K562 (cell line): ENCODE measurements around the gene RPE. TPM values are rescaled to one million over a fixed set of nuclear protein-coding genes. Genes with fewer than 3 reads are reported as not detected.

ENCODE experiments used
- ATAC-seq: fragments of 200-7000 bp; cut with Tn5 transposase; 3 replicates; pipeline ENCODE4 v1.9.1; 2020; ENCODE audit warnings: moderate library complexity
- BruUV-seq: library from RNA; stranded (reverse); fragments of 400-500 nt; replicated peaks from 2 replicates; lab custom pipeline; 2021; lab: Mats Ljungman, UMichigan
- CTCF ChIA-PET: fragments of 300-600 bp; formaldehyde crosslinking; extraction: SDS; loops from one replicate; lab custom pipeline; 2021; ENCODE audit warnings: low intra/inter-chr PET ratio; lab: Yijun Ruan, JAX
- POLR2A ChIA-PET: fragments of 300-600, 350-650 bp; sonication (Branson Sonifier 250); formaldehyde crosslinking; extraction: SDS; loops from one replicate; lab custom pipeline; 2021; ENCODE audit warnings: antibody characterized with exemption, inconsistent platforms; lab: Yijun Ruan, JAX
- DNase-seq, 4 experiments: peaks; one replicate each; pipeline versions ENCODE4 v3.0.0 to v3.0.0-alpha.2; 2011 to 2018; ENCODE audit warnings: low spot score in 3 of 4, mixed read lengths in 3 of 4; ENCODE audit errors: extremely low read depth in 1 of 4
- FAIRE-seq: peaks from 2 replicates; lab custom pipeline; 2011; peaks lifted over from hg19 to GRCh38; lab: Jason Lieb, UNC
- H2AFZ ChIP-seq: 2 replicates; pipeline ENCODE4 v1.6.0; 2011; ENCODE audit warnings: low read depth, low read length, control low read depth, inconsistent platforms
- H3K27ac ChIP-seq: fragments of 200-600 bp; 3 replicates; pipeline ENCODE4 v1.8.0; 2011; ENCODE audit warnings: low read depth, mild to moderate bottlenecking, control low read depth, inconsistent platforms, low read length, moderate library complexity, mixed read lengths; ENCODE audit errors: extremely low read depth
- H3K27me3 ChIP-seq, 2 experiments: fragments of 300-600 bp in 1 of 2; 2 replicates in 1 of 2; 3 replicates in 1 of 2; pipeline versions ENCODE4 v1.6.0 to v1.8.0; 2011; ENCODE audit warnings: inconsistent platforms in 2 of 2, low read length in 2 of 2, mild to moderate bottlenecking in 1 of 2, mixed read lengths in 1 of 2, moderate library complexity in 1 of 2; ENCODE audit not compliant: control insufficient read depth in 2 of 2, insufficient read depth in 2 of 2
- H3K36me3 ChIP-seq: fragments of 300-600 bp; 3 replicates; pipeline ENCODE4 v1.8.0; 2011; ENCODE audit warnings: mild to moderate bottlenecking, low read length, inconsistent platforms; ENCODE audit not compliant: control insufficient read depth, insufficient read depth
- H3K4me1 ChIP-seq, 2 experiments: fragments of 200-600 bp in 1 of 2; replicated peaks in 1 of 2; 2 replicates in 1 of 2; 3 replicates in 1 of 2; pipeline versions ENCODE4 v1.5.1 to v1.8.0; 2011; ENCODE audit warnings: inconsistent platforms in 2 of 2, low read length in 2 of 2, mild to moderate bottlenecking in 1 of 2, mixed read lengths in 1 of 2, moderate library complexity in 1 of 2; ENCODE audit not compliant: control insufficient read depth in 2 of 2, insufficient read depth in 2 of 2
- H3K4me2 ChIP-seq: 2 replicates; pipeline ENCODE4 v1.6.1; 2011; ENCODE audit warnings: low read length, control low read depth, inconsistent platforms, mixed read lengths; ENCODE audit not compliant: insufficient read depth
- H3K4me3 ChIP-seq: fragments of 200-600 bp; sonication (generic), shearing (Covaris generic); 2 replicates; pipeline ENCODE4 v1.5.1; 2016; ENCODE audit warnings: control low read depth, inconsistent platforms
- H3K79me2 ChIP-seq: fragments of 200-600 bp; 3 replicates; pipeline ENCODE4 v1.8.0; 2011; ENCODE audit warnings: low read length, inconsistent platforms; ENCODE audit not compliant: control insufficient read depth, insufficient read depth
- H3K9ac ChIP-seq, 2 experiments: 2 replicates each; pipeline versions ENCODE4 v1.6.0 to v1.6.1; 2011; ENCODE audit warnings: low read depth in 2 of 2, low read length in 2 of 2, control low read depth in 1 of 2, inconsistent platforms in 1 of 2, mild to moderate bottlenecking in 1 of 2, mixed read lengths in 1 of 2; ENCODE audit not compliant: insufficient read depth in 1 of 2
- H3K9me1 ChIP-seq: one replicate; pipeline ENCODE4 v1.6.0; 2011; ENCODE audit warnings: inconsistent platforms, mild to moderate bottlenecking, low read length, moderate library complexity; ENCODE audit not compliant: control insufficient read depth, insufficient read depth
- H3K9me3 ChIP-seq: replicated peaks from 2 replicates; pipeline ENCODE4 v1.5.1; 2011; ENCODE audit warnings: low read depth, low read length, inconsistent platforms; ENCODE audit not compliant: control insufficient read depth, insufficient read depth
- H4K20me1 ChIP-seq: replicated peaks from 2 replicates; pipeline ENCODE4 v1.6.1; 2011; ENCODE audit warnings: low read length, inconsistent platforms, mixed read lengths; ENCODE audit not compliant: control insufficient read depth, insufficient read depth
- CBX1 ChIP-seq: sonication (generic); IDR thresholded peaks from 2 replicates; pipeline ENCODE4 v1.6.1; 2016; ENCODE audit warnings: antibody characterized with exemption, low read depth, mild to moderate bottlenecking
- FOXP4 ChIP-seq: sonication (generic); formaldehyde crosslinking; IDR thresholded peaks from 2 replicates; pipeline ENCODE4 v1.8.0; 2022; ENCODE audit warnings: mild to moderate bottlenecking, missing genetic modification reagents, borderline replicate concordance
- HMBOX1 ChIP-seq: sonication (generic); IDR thresholded peaks from 2 replicates; pipeline ENCODE4 v1.6.1; 2016
- RBM14 ChIP-seq: fragments of 200-400 bp; formaldehyde crosslinking; IDR thresholded peaks from 2 replicates; pipeline ENCODE4 v1.6.1; 2018; ENCODE audit warnings: low read depth, mild to moderate bottlenecking, low read length, moderate library complexity, borderline replicate concordance; ENCODE audit not compliant: insufficient read depth
- STAT6 ChIP-seq: sonication (generic); formaldehyde crosslinking; IDR thresholded peaks from 2 replicates; pipeline ENCODE4 v1.8.1; 2023; ENCODE audit warnings: mild to moderate bottlenecking, missing genetic modification reagents
- THRA ChIP-seq: fragments of 450-650 bp; IDR thresholded peaks from 2 replicates; pipeline ENCODE4 v1.6.1; 2017; ENCODE audit warnings: mild to moderate bottlenecking, moderate library complexity
- TRIM24 ChIP-seq, 2 experiments: fragments of 450-650 bp; IDR thresholded peaks; 2 replicates each; pipeline ENCODE4 v1.6.1; 2016
- ZNF140 ChIP-seq: fragments of 250-450 bp; sonication (Bioruptor Pico); IDR thresholded peaks from 2 replicates; pipeline ENCODE4 v1.8.0; 2021; ENCODE audit warnings: moderate library complexity, mild to moderate bottlenecking, inconsistent platforms
- ZNF354B ChIP-seq: fragments of 250-450 bp; sonication (Bioruptor Pico); IDR thresholded peaks from 2 replicates; pipeline ENCODE4 v1.4.0; 2020
- ZNF518B ChIP-seq: fragments of 250-450 bp; sonication (Bioruptor Pico); IDR thresholded peaks from 2 replicates; pipeline ENCODE4 v1.5.0; 2021; ENCODE audit warnings: mild to moderate bottlenecking, moderate library complexity
- WGBS: fragments of 100-300 bp; shearing (Covaris generic); methylation state at CpG from one replicate; pipeline ENCODE4 v1.1.6; 2016; ENCODE audit warnings: low coverage, mixed read lengths; ENCODE audit not compliant: insufficient coverage; ENCODE audit errors: missing lambda C conversion rate; 5-methylcytosine and 5-hydroxymethylcytosine counted together
- in situ Hi-C: fragments of 300-500 bp; cut with MboI; formaldehyde crosslinking; loops from 4 replicates; pipeline ENCODE4 v1.15.0; 2018; ENCODE audit warnings: inconsistent platforms, mixed read lengths
- intact Hi-C: fragments of 100-400 bp; cut with micrococcal nuclease; formaldehyde crosslinking; loops from 2 replicates; pipeline ENCODE4 v1.14.2; 2022
- polyA plus RNA-seq, 8 experiments: library from polyadenylated mRNA; depleted of rRNA in 4 of 8; stranded (reverse) in 5 of 8; unstranded in 3 of 8; fragments of >200 nt; fragmentation: Nextera tagmentation in 2 of 8; fragmentation: Illumina TruSeq in 1 of 8; extraction: Ambion mirVana in 2 of 8; extraction: Trizol in 1 of 8; gene quantifications; 2 replicates each; pipeline versions ENCODE4 v1.2.1 to v1.2.3, GENCODE V29; 2011 to 2014; ENCODE audit warnings: inconsistent platforms in 1 of 8, missing spikeins in 1 of 8
- total RNA-seq, 7 experiments: library from RNA; depleted of rRNA in 6 of 7; stranded (reverse); fragments of >200 nt in 6 of 7; fragmentation: Illumina TruSeq in 2 of 7; extraction: Trizol in 2 of 7; gene quantifications; 2 replicates each; pipeline versions ENCODE4 v1.2.1 to v1.2.3, GENCODE V29; 2011 to 2021; ENCODE audit warnings: low replicate concordance in 1 of 7

RPE gene
- total and polyA plus RNA-seq, 9 of the 15 experiments (the other 6 are each of a cell fraction or from before 2014, with no cell fraction given), result 33.5 to 65.3 (median 50.4) TPM

- TF ChIP-seq ZNF518B, result no peak
These were observed 17.7 kb downstream of the RPE start (continued) for GRCh38 chr2:210020138-210020537.

- H3K9me1 ChIP-seq, result no peaks in the 10 kb centered on the region
- no peak overlapping the region for H3K4me2 ChIP-seq
- no peaks in the 10 kb centered on the region for H3K27me3 ChIP-seq
- no peaks in the 10 kb centered on the region for H4K20me1 ChIP-seq
- H3K4me1 ChIP-seq, result no peaks in the 10 kb centered on the region
- no peak overlapping the region for H3K27ac ChIP-seq
- H2AFZ ChIP-seq, result no peak overlapping the region
- H3K9me3 ChIP-seq, result no peaks in the 10 kb centered on the region
- BruUV-seq, result no TSS peak
- intact Hi-C loops, result no loop called here
- in situ Hi-C loops, result loop anchor here (25.0 kb wide), 1 partner anchor 439 kb away; no protein-coding TSS in a partner anchor
- CTCF ChIA-PET, result no interaction called here
- no peaks in the 10 kb centered on the region for H3K79me2 ChIP-seq
- WGBS, result 90% methylated on average over 3 of the region's 3 CpGs
- POLR2A ChIA-PET, result no interaction called here
- H3K4me3 ChIP-seq, result no peak overlapping the region
- H3K9ac ChIP-seq, result no peak overlapping the region
- no peak for FAIRE-seq
- no peak for DNase-seq
- no peak for ATAC-seq
- peaks cover 72% of the 10 kb centered on the region; the same call in 2 of the 3 replicates for H3K36me3 ChIP-seq
- TF ChIP-seq RBM14 (no peak), STAT6 (CRISPR knock-in tag) (no peak), HMBOX1 (no peak), ZNF354B (no peak), THRA (no peak), FOXP4 (CRISPR knock-in tag) (no peak), TRIM24 (IDR thresholded peaks at IDR 0.05) (no peak), CBX1 (no peak), ZNF140 (CRISPR knock-in tag) (no peak)
These were observed 20.4 kb downstream of the RPE start for GRCh38 chr2:210022824-210023223.
